Colon (tissue), 2 donors: ENCODE measurements around the gene ZDHHC11.
"Not testable (repeated sequence)": the region's sequence is repeated elsewhere in the genome, so short reads cannot be mapped to it uniquely, and the experiment has no call there.

ENCODE experiments used
- FAIRE-seq: peaks from 2 replicates; lab custom pipeline; 2012; peaks lifted over from hg19 to GRCh38; lab: Jason Lieb, UNC
- donor health status: control.
- donor health status: control.

Gene ZDHHC11

DNA sequence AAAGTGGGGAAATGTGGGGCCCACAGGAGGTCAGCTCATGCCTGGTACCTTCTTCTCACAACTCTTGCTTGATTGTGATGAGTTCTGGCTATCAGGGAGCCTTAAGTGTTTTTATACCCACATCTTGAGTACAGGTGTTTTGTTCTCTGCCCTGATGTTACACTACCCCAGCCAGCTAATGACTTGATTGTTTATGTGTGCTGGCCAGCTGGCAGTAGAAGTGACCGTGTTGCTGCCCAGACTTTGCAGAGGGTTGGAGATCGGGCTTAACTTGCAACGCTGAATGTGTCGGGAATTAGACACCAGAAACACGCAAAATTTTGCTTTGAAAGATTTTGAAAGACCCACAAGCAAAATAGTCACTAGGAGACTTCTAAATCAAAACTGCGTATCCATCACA lies 49.3 kb downstream of the ZDHHC11 start:
- FAIRE-seq = no peak

DNA sequence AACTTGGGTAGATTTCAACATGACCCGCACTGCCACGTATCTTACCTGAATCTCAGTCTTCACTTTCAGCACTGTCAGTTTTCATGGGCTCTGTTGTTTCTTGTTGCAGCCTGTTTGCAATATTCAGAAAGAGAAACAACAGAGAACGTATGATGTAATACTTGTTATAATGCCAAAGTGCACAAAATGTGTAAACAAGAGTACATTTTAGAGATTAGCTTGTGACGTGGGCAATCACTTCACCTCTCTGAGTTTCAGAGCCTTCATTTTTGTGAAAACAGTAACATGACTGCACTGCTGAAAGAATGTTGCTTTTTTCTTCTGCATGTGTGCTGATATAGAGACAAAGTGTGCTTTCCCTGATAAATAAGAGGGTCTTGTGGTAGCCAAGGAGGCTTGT lies 49.7 kb downstream of the ZDHHC11 start:
- not testable (repeated sequence) for FAIRE-seq

DNA sequence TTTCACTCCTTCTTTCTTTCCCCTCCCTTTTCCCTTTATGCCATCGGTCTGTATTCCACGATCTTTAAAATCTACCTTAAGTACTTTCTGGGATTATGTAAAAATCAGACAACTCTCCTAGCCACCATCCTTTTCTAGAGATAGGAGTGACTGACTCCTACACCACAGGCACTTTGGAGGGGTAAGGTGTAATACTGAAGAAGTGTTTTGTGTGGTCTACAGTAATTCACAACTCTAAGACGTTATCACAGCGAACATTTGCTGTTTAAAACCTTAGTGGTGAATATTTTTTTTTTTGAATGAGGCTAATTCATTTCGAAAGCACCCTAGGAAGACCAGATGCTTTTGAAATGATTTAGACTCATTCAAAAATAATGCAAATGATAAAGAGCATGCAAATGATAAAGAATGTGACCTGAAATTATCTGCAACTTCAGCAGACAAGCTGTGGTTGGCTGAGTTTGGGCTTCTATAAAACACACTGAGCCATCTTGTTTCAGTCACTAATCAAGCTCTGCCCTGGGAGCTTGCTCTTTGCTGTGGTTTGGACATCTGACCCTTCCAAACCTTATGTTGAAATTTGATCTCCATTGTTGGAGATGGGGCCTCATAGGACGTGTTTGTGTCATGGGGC lies 52.2 kb downstream of the ZDHHC11 start:
- FAIRE-seq = not testable (repeated sequence)

DNA sequence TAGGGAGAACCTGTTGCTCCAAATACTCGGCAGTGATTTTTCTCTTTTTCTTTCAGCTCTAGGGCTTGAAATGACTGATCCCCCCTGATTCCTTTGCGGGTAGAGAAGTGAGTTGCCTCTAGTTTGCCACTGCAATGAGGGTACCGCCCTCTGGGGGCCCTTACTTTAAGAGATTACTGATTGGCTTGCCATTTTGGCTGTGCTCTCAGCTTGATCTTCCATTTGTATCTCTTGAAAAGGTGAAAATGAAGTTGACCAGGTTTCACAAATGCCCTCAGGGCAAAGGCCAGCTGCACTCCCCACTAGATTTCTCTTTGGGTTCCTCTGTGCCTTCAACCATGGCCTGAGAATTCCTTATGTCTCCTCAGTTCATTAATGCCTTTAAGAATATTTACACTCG lies 52.8 kb downstream of the ZDHHC11 start:
- not testable (repeated sequence) for FAIRE-seq

DNA sequence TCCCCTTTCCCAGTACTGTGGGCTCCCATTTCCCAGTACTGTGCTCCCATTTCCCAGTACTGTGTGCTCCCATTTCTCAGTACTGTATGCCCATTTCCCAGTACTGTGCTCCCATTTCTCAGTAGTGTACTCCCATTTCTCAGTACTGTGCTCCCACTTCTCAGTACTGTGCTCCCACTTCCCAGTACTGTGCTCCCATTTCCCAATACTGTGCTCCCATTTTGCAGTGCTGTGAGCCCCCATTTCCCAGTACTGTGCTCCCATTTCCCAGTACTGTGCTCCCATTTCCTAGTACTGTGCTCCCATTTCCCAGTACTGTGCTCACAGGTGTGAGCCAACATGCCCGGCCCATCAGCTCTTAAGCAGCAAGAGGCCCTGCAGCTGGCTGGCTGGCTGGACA lies 54.9 kb downstream of the ZDHHC11 start:
- FAIRE-seq = not testable (repeated sequence)

DNA sequence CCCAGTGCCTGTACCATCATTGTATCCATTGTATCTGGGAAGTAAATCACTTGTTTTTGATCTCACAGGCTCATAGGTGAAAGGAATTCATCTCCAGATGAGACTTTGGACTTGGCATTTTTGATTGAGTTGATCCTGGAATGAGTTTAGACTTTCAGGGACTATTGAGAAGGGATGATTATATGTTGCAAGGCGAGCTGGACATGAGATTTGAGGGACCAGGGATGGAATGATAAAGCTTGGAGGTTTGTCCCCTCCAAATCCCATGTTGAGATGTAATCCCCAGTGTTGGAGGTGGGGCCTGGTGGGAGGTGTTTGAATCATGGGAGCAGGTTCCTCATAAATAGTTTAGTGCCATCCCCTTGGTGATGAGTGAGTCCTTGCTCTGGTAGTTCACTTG lies 55.8 kb downstream of the ZDHHC11 start:
- not testable (repeated sequence) for FAIRE-seq

DNA sequence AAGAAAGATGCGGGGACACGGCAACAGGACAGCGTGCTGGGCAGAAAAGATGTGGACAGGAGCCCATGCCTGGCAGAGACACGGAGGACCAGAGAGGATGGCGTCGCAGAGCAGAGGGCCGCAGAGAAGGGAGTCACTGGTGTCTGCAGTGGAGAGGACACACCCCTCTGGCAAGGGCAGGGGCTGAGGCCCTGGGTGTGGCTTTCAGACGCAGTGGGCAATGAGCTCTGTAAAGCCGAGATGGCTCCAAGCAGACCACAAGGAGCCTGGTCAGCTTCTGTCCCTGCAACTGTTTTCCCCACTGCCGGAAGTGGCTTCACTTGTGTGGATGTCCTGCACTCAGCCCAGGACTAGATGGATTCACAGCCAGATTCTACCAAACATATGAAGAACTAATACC lies 62.1 kb downstream of the ZDHHC11 start:
- FAIRE-seq = not testable (repeated sequence)

DNA sequence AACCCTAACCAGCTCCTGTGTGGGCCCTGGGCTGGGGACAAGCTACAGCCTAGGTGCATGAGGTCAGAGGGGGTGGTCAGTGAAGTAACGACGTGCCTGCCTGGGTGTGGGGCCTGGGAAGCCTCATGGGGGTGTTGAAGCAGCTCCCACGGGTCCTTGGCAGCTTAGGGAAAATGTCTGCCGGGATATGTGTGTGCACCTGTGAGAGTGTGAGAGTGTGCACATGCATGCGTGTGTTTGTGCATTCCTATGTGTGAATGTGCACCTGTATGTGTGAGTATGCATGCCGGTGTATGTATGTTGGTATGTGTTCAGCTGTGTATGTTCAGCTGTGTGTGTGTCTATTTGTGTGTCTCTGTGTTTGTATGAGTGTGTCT lies 62.9 kb downstream of the ZDHHC11 start:
- not testable (repeated sequence) for FAIRE-seq

DNA sequence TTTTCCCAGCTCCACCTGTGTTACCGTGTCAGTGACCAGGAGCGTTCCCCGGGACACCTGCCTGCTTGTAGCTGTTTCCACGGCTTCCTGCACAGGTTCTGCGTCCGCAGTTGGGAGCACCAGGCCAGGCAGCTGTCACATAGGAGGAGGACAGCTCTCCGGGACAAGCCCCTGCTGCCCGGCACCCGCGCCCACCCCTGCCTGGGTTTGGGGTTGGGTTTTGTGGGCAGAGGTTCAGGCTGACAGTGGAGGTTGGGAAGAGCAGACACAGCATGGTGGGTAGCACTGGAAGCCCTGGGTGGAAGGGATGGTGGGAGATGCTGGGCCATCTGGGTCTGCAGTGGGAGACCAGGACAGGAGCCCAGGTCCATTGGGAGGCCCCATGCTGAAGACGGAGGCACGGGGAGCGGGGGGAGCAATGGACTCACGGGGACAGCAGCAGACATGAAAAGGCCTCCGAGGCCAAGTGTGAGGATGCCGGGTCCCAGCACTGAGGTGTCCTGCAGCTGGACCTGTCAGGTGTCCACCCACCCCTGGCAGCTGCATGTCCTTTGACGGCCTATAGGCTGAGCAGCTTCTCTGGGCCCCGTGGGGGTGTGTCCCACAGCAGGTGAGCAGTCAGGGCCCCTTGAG lies 63.4 kb downstream of the ZDHHC11 start:
- FAIRE-seq = not testable (repeated sequence)

DNA sequence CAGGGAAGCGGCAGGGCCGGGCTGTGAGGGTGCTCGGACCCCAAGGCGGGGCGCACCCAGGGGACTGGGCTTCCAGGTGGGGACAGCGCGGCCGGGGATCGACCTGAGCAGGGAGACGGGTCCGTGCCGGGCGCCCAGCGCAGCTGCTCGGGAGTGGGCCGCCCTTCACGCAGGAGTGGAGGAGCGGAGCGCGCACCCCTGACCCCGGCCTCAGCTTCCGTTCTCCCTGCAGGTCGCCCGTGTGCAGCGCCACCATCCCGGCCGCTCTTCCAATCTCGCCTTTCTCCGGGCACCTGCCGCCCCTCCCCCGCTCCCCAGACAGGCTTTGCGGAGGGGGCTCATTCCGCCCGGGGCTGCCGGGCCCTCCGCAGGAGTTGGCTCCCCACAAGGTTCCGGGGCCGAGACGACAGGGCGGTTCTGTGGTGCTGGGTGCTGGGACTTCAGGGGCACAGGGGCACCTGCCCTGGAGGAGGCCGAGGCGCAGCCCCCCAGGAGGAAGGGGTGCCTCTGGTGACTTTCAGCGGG lies 65.5 kb downstream of the ZDHHC11 start:
- not testable (repeated sequence) for FAIRE-seq

DNA sequence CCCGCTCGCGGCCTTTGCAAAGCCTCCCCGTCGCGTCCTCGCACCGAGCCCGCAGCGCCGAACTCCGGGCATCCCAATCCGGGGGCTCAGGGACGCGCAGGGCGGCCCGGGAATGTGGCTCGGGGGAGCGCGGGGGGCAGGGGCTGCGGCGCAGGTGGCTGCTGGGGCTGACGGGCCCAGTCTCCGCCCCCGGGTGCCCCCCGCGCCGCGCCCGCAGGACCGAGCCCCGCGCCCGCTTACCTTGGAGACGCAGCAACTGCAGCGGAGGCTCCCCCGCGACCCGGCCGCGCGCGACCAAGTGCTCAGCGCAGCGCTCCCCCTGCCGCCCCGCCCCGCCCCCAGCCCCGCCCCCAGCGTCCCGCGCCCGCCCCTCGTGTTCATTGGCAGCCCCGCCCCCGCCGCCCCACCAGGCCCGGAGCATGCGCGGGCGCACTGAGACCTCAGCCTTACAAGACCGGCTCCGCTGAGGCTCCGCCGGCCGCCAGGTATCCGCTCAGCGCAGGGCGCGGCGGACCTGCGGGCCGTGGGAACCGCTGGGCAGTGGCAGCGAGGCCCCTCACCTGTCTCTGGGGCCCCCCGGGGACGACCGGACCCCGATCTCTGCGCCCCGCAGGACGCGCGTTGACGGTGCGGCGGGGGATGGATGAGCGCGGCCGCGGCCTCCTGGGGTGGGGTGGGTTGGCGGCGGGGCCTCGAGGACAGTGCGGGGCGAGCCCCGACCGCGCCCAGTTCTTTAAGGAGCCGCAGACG lies 66.2 kb downstream of the ZDHHC11 start, which contains the start of gene ZDHHC11B:
Gene ZDHHC11B (minus strand): TSS at position 302 of the 750 bp plus-strand sequence. CDS start 17,810 bp downstream, outside the sequence.
- FAIRE-seq = not testable (repeated sequence)

DNA sequence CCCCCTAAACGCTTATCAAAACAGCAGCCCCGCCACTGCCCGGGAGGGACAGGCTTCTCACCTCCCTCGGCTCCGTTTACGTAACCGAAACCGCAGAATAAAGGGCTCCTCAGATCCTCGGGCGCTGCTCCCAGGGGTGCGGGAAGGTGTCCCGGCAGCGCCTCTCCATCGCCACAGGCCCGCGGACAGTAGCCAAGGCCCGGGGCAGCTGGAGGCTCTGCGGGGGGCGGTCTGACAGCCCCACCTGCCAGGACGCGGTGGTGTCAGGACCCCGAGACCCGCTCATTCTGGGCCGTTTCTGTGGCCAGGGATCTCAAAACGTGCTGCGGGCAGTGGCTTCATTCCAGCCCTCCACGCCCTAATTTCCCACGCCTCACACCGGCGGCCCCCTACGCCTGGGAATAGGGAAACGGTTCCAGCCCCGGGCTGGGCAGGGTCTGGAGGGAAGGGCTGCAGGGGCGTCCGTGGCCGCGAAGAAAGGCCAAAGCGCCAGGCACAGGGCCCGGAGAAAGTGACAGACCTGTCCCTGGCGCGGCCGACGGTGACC lies 66.8 kb downstream of the ZDHHC11 start:
- not testable (repeated sequence) for FAIRE-seq

DNA sequence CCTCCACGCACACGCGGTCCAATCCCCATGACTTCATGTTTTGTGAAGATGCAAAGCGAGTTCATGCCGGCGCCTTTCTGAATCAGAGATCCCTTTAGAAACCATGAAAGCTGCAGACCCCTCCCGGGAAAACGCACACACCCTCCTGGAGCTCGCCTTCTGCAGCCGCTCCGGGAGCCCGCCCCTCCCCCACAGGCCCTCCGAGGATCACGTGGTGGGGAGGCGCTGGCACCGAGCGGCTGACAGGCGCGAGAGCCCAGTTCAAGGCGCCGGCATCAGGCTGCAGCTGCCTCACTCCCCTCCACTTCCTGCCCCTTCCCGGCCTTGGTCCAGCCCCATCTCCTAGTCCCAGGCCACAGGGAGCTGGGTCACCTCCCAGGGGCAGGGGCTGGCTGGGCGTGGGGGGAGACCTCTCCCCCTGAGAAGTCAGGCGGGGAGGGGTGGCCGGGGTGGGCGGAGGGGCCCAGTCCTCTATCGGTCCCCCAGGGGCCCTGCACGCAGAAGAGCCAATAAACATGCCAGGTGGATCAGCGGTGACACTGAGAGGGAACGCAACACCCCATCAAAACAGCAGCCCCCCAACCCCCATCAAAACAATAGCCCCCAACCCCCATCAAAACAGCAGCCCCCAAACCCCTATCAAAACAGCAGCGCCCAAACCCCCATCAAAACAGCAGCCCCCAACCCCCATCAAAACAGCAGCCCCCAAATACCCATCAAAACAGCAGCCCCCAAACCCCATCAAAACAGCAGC lies 67.6 kb downstream of the ZDHHC11 start:
- not testable (repeated sequence) for FAIRE-seq

DNA sequence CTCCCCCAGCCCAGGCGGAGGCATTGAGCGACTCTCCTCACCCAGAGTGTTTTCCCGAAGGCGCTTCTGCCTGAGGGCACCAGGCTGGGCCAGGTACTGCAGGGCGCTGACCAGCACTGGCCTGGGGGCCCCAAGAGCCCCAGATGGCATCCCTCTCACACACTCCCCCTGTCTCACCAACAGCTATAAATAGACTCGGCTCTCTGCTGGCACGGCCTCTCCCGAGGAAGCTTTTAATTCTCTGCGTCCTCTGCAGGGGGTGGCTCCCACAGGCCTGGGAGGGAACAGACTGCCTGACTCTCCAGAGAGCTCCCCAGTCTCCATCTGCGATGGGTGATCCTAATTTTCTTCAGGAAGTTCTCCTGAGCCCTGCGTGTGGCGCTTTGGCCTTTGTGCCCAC lies 68.4 kb downstream of the ZDHHC11 start:
- not testable (repeated sequence) for FAIRE-seq

DNA sequence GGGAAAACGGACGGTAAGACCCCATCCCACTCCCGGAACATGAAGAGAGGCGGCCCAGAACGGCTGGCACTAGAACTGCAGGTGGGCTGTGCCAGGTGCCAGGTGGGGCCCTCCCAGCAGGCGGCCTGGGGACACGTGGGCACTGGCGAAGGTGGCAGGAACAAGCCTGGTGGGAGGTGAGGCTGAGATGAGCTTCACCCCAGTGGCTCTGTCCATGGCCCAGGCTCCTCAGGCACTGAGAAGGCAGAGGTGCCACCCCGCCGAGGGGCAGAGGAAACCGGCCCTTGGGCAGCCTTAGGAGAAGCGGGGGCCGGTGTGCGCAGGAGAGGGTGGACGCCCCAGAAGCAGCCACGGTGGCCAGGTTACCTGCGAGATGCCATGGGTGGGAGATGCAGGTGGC lies 70.2 kb downstream of the ZDHHC11 start:
- not testable (repeated sequence) for FAIRE-seq

DNA sequence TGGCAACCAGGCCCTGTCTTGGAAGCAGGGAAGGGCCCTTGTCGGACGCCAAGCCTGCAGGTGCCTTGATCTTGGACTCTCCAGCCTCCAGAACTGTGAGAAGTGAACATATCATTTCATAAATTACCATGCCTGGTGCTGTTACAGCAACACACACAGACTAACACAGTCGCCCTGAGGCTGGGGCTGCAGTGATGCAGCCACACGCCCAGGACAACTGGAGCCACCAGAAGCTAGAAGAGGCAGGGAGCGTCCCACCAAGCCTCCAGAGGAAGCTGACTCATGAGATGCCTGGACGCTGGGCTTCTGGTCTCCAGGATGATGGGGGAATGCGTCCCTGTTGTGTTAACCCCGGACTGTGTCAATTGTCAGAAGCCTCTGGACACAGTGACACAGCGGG lies 71.8 kb downstream of the ZDHHC11 start:
- FAIRE-seq = not testable (repeated sequence)

DNA sequence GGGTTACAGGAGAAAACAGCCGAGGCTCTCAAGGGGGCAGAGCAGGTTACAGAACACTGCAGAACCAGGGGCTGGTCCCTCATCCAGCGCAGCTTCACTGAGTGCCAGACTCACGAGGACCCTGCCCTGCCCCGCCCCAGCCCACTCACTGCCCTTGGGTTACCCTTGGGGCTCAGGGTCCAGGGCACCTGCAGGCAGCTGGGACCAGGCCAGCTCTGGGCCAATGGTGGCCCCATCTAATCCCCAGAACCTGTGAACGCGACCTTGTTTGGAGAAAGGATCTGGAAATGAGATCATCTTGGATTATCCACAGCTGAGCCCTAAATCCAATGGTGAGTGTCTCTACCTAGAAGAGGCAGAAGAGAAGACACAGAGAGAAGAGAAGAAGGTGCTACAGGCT lies 72.4 kb downstream of the ZDHHC11 start:
- FAIRE-seq = not testable (repeated sequence)

DNA sequence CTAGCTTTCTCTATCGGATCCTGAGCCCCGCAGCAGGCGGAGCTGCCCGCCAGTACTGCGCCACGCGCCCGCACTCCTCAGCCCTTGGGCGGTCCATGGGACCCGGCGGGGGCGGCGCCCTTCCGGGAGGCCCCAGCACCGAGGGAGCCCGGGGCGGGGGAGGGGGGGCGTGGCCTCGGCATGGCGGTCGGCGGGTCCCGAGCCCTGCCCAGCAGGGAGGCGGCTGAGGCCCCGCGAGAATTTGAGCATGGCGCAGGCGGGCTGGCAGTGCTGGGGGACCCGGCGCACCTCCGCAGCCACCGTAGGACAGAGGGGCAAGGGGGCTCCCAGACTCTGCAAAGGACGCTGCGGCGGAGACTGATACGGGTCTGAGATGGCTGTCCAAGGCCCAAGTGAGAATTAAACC lies 73.0 kb downstream of the ZDHHC11 start:
- no peak for FAIRE-seq

DNA sequence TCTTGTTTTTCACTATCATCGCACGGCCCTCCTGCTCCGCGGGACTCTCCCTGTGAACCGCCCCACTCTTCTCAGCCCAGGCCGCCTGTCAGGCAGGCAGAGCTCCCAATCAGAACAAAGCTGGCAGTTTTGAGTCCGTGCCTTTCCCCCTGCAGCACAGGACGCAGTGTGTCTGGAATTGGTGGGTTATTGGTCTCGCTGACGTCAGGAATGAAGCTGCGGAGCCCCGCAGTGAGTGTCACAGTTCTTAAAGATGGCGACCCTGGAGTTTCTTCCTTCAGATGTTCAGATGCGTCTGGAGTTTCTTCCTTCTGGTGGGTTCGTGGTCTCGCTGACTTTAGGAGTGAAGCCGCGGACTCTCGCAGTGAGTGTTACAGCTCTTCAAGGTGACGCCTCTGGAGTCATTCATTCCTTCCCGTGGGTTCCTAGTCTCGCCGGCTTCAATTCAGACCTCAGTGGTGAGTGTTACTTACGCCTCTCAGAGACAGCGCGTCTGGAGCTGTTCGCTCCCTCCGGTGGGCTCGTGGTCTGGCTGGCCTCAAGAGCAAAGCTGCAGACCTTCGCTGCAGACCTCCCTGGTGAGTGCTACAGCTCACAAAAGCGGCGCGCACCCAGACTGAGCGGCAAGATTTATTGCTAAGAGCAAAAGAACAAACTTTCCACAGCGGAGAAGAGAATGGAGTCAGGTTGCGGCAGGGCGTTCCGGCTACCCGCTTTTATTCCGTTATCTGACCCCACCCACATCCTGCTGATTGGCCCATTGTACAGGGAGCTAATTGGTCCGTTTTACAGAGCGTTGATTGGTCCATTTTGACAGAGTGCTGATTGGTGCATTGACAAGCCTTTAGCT lies 73.7 kb downstream of the ZDHHC11 start:
- no peak for FAIRE-seq

DNA sequence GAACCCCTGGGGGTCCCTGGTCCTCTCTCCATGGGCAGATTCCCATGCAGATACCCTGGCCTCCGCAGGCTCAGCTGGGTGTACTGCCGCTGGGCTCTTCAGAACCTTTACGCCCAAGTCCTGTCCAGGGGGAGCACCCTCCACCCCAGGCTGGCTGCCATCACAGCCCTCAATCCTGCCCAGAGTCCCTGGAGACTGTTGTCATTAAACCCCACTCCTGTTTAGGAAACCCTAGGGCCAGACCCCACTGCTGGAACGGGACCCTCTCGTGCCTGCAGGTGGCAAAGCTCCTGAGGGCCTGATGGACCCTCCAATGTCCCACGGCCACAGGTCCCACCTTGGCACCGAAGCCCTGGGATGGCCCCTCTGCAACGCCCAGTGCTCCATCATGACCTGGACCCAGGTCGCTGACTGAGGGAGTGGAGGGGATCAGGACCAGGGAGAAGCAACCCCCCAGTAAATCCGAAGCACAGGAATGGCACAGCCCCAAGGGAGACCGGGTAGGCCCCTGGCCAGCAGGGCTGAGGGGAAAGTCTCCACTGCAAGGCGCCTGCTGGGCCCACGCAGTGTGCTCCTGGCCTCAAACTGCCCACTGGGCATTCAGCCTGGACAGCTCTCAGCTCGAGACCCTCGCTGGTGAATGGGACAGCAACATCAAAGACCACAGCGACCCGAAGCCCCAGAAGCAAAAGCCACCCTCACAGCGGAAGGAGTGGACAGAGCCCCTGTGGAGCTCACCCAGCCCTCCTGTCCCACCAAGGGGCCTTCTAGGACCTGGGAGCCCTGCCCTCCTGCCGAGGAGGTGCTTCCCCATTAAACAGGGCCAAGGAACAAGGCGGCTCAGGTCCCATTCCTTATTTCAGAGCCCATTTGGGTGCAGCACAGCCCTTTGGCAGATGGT lies 74.6 kb downstream of the ZDHHC11 start:
- no peak for FAIRE-seq
